Skin of body (tissue), 2 donors: ENCODE measurements around the gene PIK3IP1. TPM values are rescaled to one million over a fixed set of nuclear protein-coding genes. Genes with fewer than 3 reads are reported as not detected.

Source experiments
- small RNA-seq: library from RNA; depleted of rRNA; stranded (forward); fragments of <200 nt; gene quantifications from one replicate; pipeline ENCODE3, GENCODE V24; 2014; ENCODE audit warnings: low replicate concordance
- total RNA-seq: library from RNA; depleted of rRNA; stranded (reverse); fragments of >200 nt; gene quantifications from one replicate; pipeline ENCODE4 v1.2.3, GENCODE V29; 2014

The PIK3IP1 gene
- total RNA-seq, 1 donor from 2014 or later: 14.9 TPM

Small RNA genes lying within 50 kb of the gene (small RNA-seq; reads per million reads assigned to genes)
- not detected for gene RNA5SP496

Other genes with a start within 250 kb of the PIK3IP1 start
- 100 TPM for gene SMTN, start 211.2 kb downstream of the PIK3IP1 start, total RNA-seq
- gene SELENOM, start 184.9 kb downstream of the PIK3IP1 start, total RNA-seq: 33.1 TPM
- 0.39 TPM for gene INPP5J, start 169.5 kb downstream of the PIK3IP1 start, total RNA-seq
- gene PLA2G3, start 152.0 kb downstream of the PIK3IP1 start, total RNA-seq: 0.49 TPM
- 22.0 TPM for gene RNF185, start 132.3 kb downstream of the PIK3IP1 start, total RNA-seq
- 72.7 TPM for gene LIMK2, start 80.2 kb downstream of the PIK3IP1 start, total RNA-seq
- 10.8 TPM for gene PATZ1, start 53.9 kb upstream of the PIK3IP1 start, total RNA-seq
- gene DRG1, start 107.1 kb upstream of the PIK3IP1 start, total RNA-seq: 66.0 TPM
- 10.5 TPM for gene EIF4ENIF1, start 197.4 kb upstream of the PIK3IP1 start, total RNA-seq
- 20.3 TPM for gene SFI1, start 204.0 kb upstream of the PIK3IP1 start, total RNA-seq